Spleen (tissue), 7 donors: ENCODE measurements around the gene MUSK.

Experiments
- CTCF ChIP-seq, 11 experiments: fragments of 200-600 bp in 7 of 11; fragments of 450-650 bp in 4 of 11; sonication (generic) in 4 of 11; IDR thresholded peaks in 8 of 11; conservative IDR thresholded peaks in 3 of 11; 1 replicate in 7 of 11; 2 replicates in 4 of 11; pipeline versions ENCODE4 v1.4.0 to v1.8.0; 2016 to 2021; ENCODE audit warnings: antibody characterized with exemption in 11 of 11, inconsistent platforms in 4 of 11, mild to moderate bottlenecking in 1 of 11
- POLR2A ChIP-seq, 3 donors: fragments of 450-650 bp; IDR thresholded peaks; one replicate each; pipeline ENCODE4 v1.5.1; 2017; ENCODE audit warnings: antibody characterized with exemption in 3 of 3, mild to moderate bottlenecking in 1 of 3
- POLR2AphosphoS5 ChIP-seq, 3 donors: sonication (generic); formaldehyde crosslinking; IDR thresholded peaks; one replicate each; pipeline ENCODE4 v1.5.1; 2017; ENCODE audit warnings: antibody characterized with exemption in 3 of 3
- donor health status: DM: no; HTN: no; CAD: no; lungs with moderate emphysema.
- donor health status: DM: no; HTN: no; CAD: no.
- donor health status: DM: no; HTN: no; CAD: no.

- TF ChIP-seq CTCF (IDR thresholded peaks at IDR 0.05 in 8 of 11, conservative IDR thresholded peaks at IDR 0.05 in 3 of 11) (no peak), POLR2A (IDR thresholded peaks at IDR 0.05) (no peak), POLR2AphosphoS5 (IDR thresholded peaks at IDR 0.05) (no peak)
These were observed 85.2 kb downstream of the MUSK start for GRCh38 chr9:110753731-110754231.
